Uterus (tissue), 4 donors: ENCODE results near the gene SSR4. TPM values are rescaled to one million over a fixed set of nuclear protein-coding genes. Genes with fewer than 3 reads are reported as not detected.

Experiments
- DNase-seq, 2 donors: peaks; one replicate each; pipeline ENCODE4 v3.0.0-alpha.2; 2019 to 2020
- H3K27ac ChIP-seq, 2 donors: fragments of 200-600 bp; sonication (generic); 1 replicate in 1 of 2; 2 replicates in 1 of 2; pipeline ENCODE4 v1.5.1; 2016 to 2018
- H3K27me3 ChIP-seq, 2 donors: fragments of 200-600 bp; sonication (generic); one replicate each; pipeline ENCODE4 v1.5.1; 2018 to 2019; ENCODE audit warnings: control low read depth in 1 of 2
- H3K36me3 ChIP-seq, 2 donors: fragments of 200-600 bp; sonication (generic); one replicate each; pipeline ENCODE4 v1.5.1; 2019; ENCODE audit warnings: control low read depth in 1 of 2
- H3K4me1 ChIP-seq, 2 donors: fragments of 200-600 bp; sonication (generic); one replicate each; pipeline ENCODE4 v1.5.1; 2018 to 2019; ENCODE audit warnings: control low read depth in 1 of 2
- H3K4me3 ChIP-seq, 2 donors: fragments of 200-600 bp; sonication (generic); 1 replicate in 1 of 2; 2 replicates in 1 of 2; pipeline ENCODE4 v1.5.1; 2018 to 2019; ENCODE audit warnings: mild to moderate bottlenecking in 1 of 2
- H3K9me3 ChIP-seq, 2 donors: fragments of 200-600 bp; sonication (generic); one replicate each; pipeline ENCODE4 v1.5.1; 2019; ENCODE audit warnings: control low read depth in 1 of 2
- CTCF ChIP-seq, 4 experiments: fragments of 200-600 bp in 2 of 4; fragments of 450-650 bp in 2 of 4; sonication (generic) in 2 of 4; IDR thresholded peaks; one replicate each; pipeline ENCODE4 v1.5.1; 2016 to 2019; ENCODE audit warnings: antibody characterized with exemption in 4 of 4, mild to moderate bottlenecking in 2 of 4, moderate library complexity in 1 of 4
- POLR2A ChIP-seq, 2 donors: fragments of 450-650 bp; IDR thresholded peaks; one replicate each; pipeline ENCODE4 v1.6.1; 2016; ENCODE audit warnings: antibody characterized with exemption in 2 of 2, mild to moderate bottlenecking in 1 of 2, moderate library complexity in 1 of 2
- intact Hi-C: fragments of 100-400 bp; cut with DNase I; formaldehyde crosslinking; loops from one replicate; pipeline ENCODE4 v1.15.1; 2023; ENCODE audit warnings: low total_unique reads
- total RNA-seq, 4 donors: library from RNA; depleted of rRNA in 3 of 4; stranded (reverse); fragments of >200 nt in 3 of 4; gene quantifications; one replicate each; pipeline versions ENCODE4 v1.1.0 to v1.2.4, GENCODE V29; 2014 to 2023
- donor health status: DM: yes; HTN: yes; CAD: no.

Gene SSR4
- total RNA-seq, 4 donors from 2014 or later: 26.9 to 633 (median 103) TPM

- Histone ChIP-seq H3K9me3 (no peaks in the 10 kb centered on the region), H3K27me3 (no peaks in the 10 kb centered on the region), H3K27ac (no peak overlapping the region), H3K4me3 (peak overlapping the region; percentile 25 to 32), H3K4me1 (no peaks in the 10 kb centered on the region), H3K36me3 (no peaks in the 10 kb centered on the region)
- TF ChIP-seq CTCF (IDR thresholded peaks at IDR 0.05) (no peak), POLR2A (IDR thresholded peaks at IDR 0.05) (no peak)
- peak in 1 of 2 donors; percentile 11 for DNase-seq
- intact Hi-C loops: no loop called here
Measured at GRCh38 chrX:153819384-153820040, 25.0 kb downstream of the SSR4 start.

GRCh38 chrX:153820601-153821000, 26.1 kb downstream of the SSR4 start:
- H3K27me3 ChIP-seq: no peaks in the 10 kb centered on the region
- H3K27ac ChIP-seq: no peak overlapping the region
- no peaks in the 10 kb centered on the region for H3K4me1 ChIP-seq
- intact Hi-C loops: no loop called here
- TF ChIP-seq CTCF (IDR thresholded peaks at IDR 0.05): no peak
- no peak for TF ChIP-seq POLR2A (IDR thresholded peaks at IDR 0.05)
- DNase-seq: no peak
- H3K4me3 ChIP-seq: no peak overlapping the region
- H3K9me3 ChIP-seq: no peaks in the 10 kb centered on the region
- no peaks in the 10 kb centered on the region for H3K36me3 ChIP-seq

GRCh38 chrX:153821066-153821465, 26.6 kb downstream of the SSR4 start:
- no peaks in the 10 kb centered on the region for H3K27me3 ChIP-seq
- no peak overlapping the region for H3K4me3 ChIP-seq
- no peak for DNase-seq
- H3K27ac ChIP-seq: no peak overlapping the region
- H3K36me3 ChIP-seq: no peaks in the 10 kb centered on the region
- TF ChIP-seq POLR2A (IDR thresholded peaks at IDR 0.05): no peak
- TF ChIP-seq CTCF (IDR thresholded peaks at IDR 0.05): no peak
- no peaks in the 10 kb centered on the region for H3K9me3 ChIP-seq
- intact Hi-C loops: no loop called here
- no peaks in the 10 kb centered on the region for H3K4me1 ChIP-seq

- no peak for TF ChIP-seq CTCF (IDR thresholded peaks at IDR 0.05)
- no peak for TF ChIP-seq POLR2A (IDR thresholded peaks at IDR 0.05)
- no peak for DNase-seq
- H3K4me3 ChIP-seq: no peak overlapping the region
- no peaks in the 10 kb centered on the region for H3K4me1 ChIP-seq
- no peaks in the 10 kb centered on the region for H3K27me3 ChIP-seq
- H3K27ac ChIP-seq: no peak overlapping the region
- intact Hi-C loops: no loop called here
- H3K9me3 ChIP-seq: no peaks in the 10 kb centered on the region
- no peaks in the 10 kb centered on the region for H3K36me3 ChIP-seq
Measured at GRCh38 chrX:153824348-153824747, 29.9 kb downstream of the SSR4 start.

- Histone ChIP-seq H3K4me1 (no peaks in the 10 kb centered on the region), H3K4me3 (no peak overlapping the region), H3K27me3 (no peaks in the 10 kb centered on the region), H3K9me3 (no peaks in the 10 kb centered on the region), H3K36me3 (no peaks in the 10 kb centered on the region), H3K27ac (no peak overlapping the region)
- TF ChIP-seq CTCF (IDR thresholded peaks at IDR 0.05): no peak
- no peak for TF ChIP-seq POLR2A (IDR thresholded peaks at IDR 0.05)
- DNase-seq: no peak
- intact Hi-C loops: no loop called here
Measured at GRCh38 chrX:153825042-153825441, 30.6 kb downstream of the SSR4 start.
